ENCODE measurements around the gene FAM78A.

Gene FAM78A

GRCh38 chr9:131287359-131287758 lies 11.0 kb upstream of the FAM78A start:
- TF ChIP-seq CTCF (conservative IDR thresholded peaks at IDR 0.05) (no peak), ZFX (IDR thresholded peaks at IDR 0.05) (no peak)

GRCh38 chr9:131284856-131285255 lies 8.5 kb upstream of the FAM78A start:
- TF ChIP-seq ZFX (IDR thresholded peaks at IDR 0.05) (no peak), CTCF (conservative IDR thresholded peaks at IDR 0.05) (no peak)
- no peak overlapping the region for H3K27ac ChIP-seq

More at GRCh38 chr9:131287359-131287758, 11.0 kb upstream of the FAM78A start:
- no peak overlapping the region for H3K27ac ChIP-seq

- no peak for TF ChIP-seq CTCF (conservative IDR thresholded peaks at IDR 0.05)
- TF ChIP-seq ZFX (IDR thresholded peaks at IDR 0.05): no peak
- no peak overlapping the region for H3K27ac ChIP-seq
These were observed 6.5 kb upstream of the FAM78A start for GRCh38 chr9:131282688-131283422.

- H3K27ac ChIP-seq: no peak overlapping the region
- TF ChIP-seq ZFX (IDR thresholded peaks at IDR 0.05) (no peak), CTCF (conservative IDR thresholded peaks at IDR 0.05) (no peak)
These were observed 5.9 kb upstream of the FAM78A start for GRCh38 chr9:131282175-131282574.

GRCh38 chr9:131281119-131281965 lies 5.0 kb upstream of the FAM78A start:
- no peak for TF ChIP-seq CTCF (conservative IDR thresholded peaks at IDR 0.05)
- TF ChIP-seq ZFX (IDR thresholded peaks at IDR 0.05): no peak
- no peak overlapping the region for H3K27ac ChIP-seq

- H3K27ac ChIP-seq: no peak overlapping the region
- no peak for TF ChIP-seq ZFX (IDR thresholded peaks at IDR 0.05)
- no peak for TF ChIP-seq CTCF (conservative IDR thresholded peaks at IDR 0.05)
These were observed 4.3 kb upstream of the FAM78A start for GRCh38 chr9:131280660-131281059.
